ENCODE results near the gene PARP8.
"Not testable (repeated sequence)": the region's sequence is repeated elsewhere in the genome, so short reads cannot be mapped to it uniquely, and the experiment has no call there.

PARP8 gene, protein sequence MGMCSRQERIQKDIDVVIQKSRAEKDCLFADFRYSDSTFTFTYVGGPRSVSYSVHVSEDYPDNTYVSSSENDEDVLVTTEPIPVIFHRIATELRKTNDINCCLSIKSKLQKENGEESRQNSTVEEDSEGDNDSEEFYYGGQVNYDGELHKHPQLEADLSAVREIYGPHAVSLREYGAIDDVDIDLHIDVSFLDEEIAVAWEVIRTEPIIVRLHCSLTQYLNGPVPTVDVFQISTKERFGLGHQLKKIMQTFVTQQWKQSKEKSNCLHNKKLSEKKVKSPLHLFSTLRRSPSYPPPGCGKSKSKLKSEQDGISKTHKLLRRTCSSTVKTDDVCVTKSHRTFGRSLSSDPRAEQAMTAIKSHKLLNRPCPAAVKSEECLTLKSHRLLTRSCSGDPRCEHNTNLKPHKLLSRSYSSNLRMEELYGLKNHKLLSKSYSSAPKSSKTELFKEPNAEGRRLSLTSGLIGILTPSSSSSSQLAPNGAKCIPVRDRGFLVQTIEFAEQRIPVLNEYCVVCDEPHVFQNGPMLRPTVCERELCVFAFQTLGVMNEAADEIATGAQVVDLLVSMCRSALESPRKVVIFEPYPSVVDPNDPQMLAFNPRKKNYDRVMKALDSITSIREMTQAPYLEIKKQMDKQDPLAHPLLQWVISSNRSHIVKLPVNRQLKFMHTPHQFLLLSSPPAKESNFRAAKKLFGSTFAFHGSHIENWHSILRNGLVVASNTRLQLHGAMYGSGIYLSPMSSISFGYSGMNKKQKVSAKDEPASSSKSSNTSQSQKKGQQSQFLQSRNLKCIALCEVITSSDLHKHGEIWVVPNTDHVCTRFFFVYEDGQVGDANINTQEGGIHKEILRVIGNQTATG

DNA sequence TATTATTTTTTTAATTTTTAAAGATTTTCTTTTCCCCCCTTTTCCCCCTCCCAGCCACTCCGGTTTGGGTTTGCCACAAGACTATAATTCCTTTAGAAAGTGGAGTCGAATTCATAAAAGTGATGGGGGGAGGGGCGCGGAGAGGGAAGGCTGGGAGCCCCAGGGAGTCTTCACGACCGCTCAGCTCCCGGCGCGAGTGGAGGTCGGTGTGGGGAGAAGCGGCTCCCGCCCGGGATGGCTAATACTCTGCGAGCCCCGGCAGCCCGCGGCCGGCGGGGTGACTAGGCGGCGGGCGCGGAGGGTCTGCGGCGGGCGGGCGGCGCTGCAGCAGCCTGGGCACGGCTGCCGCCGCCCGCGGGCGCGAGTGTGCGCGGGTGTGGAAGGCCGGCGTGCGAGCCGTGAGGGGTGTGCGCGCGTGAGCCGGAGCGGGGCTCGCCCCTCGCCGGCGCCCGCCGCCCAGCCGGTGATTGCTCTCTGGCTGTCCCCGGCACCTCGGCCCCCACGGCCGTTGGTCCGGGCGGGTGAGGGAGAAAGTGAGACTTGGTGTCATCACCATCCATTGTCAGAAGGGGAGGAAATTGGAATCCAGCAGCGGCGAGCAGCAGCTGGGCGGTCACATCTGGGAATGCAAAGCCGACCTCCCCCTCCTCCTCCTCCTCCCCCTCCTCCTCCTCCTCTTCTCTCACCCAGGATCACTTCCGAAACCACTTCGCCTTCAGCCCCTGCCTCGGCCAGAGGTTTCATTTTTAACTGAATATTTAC, at the start of gene PARP8:
Gene PARP8, plus strand, starts transcription at position 377 of the 762 bp plus-strand sequence. CDS start 459 bp downstream, outside the sequence.
- FAIRE-seq, result no peak

DNA sequence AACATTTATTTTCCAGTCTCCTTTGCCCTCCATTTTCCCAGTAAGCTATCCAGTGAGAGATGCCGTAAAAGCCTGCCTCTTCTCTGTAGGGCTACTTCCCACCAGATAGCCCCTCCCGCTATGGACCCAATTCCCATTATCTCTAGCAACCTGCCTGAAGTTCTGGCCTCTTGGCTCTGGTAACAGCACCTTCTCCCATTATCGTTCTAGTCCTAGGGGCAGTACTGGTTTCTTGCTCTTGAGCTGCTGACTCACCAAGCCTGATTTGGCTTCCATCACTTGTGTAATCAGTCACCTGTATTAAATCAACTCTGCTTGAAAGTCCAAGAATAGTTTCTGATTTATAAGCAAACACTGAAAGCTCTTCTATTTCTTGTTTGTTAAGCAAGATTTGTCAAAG, 42.8 kb upstream of the PARP8 start:
- no peak for FAIRE-seq

DNA sequence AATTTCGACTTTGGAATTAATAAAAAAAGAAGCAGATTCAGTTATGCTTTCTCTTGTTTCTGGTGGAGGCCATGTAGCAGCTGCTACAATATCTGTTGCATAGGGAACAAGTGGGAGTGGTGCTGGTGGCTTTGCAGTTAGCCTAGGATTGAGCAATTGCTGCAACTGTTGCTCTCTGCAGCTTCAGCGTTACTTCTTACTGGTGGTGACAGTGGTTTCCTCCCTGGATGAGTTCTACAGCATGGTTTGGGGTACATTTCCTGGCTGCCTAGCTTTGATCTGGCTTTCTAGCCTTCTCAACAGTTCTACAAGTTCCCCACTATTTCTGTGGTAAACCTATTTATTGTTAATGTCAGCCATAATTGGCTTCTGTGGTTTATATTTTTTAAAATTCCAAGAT, 31.6 kb upstream of the PARP8 start:
- FAIRE-seq, result not testable (repeated sequence)

DNA sequence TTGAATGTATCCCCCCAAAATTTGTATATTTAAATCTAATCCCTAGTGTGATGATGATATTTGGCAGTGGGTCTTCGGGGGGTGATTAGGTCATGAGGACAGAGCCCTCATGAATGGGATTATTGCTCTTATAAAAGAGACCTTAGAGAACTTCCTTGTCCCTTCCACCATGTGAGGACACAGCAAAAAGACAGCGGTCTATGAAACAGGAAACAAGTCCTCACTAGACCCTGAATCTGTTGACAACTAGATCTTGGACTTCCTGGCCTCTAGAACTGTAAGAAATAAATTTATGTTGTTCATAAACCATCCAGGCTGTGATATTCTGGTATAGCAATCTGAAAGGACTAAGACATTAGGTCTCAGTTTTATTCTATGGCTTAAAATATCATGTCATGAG, 28.9 kb upstream of the PARP8 start:
- not testable (repeated sequence) for FAIRE-seq

DNA sequence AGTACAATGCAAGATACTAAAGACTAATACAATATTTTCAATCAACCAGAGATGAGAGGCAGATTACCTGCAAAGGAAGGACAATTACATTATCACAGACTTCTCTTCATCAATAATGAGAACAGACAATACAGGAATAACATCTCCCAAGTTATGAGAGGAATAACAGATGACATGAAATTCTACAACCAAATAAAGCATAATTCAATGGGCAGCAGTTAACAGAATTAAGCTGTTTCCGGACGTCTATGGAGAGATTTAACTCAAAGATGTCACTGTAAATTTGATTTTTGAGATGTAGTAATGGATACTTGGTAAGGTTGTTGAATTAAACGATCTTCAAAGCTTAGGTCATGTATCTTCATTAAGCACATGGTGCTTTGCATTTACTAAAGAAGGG, 19.8 kb upstream of the PARP8 start:
- FAIRE-seq, result no peak

DNA sequence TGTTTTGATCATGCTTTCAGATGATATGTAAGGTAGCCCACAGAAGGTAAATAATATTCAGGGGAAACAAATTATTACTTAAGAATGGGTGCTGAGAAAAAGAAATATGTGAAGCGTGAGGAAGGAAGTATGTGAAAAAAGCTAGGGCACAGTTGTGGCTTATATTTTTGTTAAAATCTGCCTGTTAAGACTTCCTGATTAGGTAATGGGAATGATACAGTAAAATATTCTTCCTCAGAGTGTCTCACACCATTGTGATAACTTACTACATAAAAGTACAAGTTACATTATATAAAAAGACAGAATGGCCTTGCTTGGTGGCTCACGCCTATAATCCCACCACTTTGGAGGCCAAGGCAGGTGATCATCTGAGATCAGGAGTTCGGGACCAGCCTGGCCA, 18.7 kb upstream of the PARP8 start:
- FAIRE-seq, result no peak

DNA sequence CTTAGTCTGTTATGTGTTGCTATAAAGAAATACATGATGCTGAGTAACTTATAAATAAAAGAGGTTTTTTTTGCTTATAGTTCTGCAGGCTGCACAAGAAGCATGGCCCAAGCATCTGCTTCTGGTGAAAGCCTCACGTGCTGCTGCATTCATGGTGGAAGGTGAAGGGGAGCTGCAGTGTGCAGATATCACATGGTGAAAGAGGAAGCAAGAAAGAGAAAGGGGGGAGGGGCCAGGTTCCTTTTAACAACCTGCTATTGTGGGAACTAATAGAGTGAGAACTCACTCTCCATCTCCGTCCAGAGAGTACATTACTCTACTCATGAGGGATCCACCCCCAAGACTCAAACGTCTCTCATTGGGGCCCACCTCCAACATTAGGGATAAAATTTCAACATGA, 12.5 kb upstream of the PARP8 start:
- no peak for FAIRE-seq

DNA sequence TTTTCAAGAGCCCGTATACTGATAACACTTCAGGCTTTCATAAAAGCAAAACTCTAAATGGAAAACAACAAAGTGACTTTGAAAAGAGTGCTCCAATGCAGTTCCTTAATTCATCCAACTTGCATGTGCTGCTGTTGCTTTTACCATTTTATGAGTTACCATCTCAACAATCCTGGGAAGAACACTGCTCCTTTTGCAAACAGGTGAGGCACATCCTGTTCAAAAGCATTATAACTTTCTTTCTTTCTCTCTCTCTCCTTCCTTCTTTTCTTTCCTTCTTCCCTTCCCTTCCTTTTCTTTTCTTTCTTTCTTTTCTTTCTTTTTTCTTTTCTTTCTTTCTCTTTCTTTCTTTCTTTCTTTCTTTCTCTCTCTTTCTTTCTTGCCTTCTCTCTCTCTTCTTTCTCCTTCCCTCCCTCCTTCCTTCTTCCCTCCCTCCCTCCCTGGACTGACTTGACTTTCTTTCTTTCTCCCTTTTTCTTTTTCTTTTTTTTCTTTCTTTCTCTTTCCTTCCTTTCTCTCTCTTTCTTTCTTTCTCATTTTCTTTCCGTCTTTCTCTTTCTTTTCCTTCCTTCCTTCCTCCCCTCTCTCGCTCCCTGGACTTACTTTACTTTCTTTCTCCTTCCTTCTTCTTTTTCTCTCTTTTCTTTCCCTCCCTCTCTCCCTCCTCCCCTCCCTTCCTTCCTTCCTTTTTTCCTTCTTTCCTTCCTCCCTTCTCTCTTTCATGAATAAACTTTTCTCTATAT, 11.2 kb upstream of the PARP8 start:
- no peak for FAIRE-seq

DNA sequence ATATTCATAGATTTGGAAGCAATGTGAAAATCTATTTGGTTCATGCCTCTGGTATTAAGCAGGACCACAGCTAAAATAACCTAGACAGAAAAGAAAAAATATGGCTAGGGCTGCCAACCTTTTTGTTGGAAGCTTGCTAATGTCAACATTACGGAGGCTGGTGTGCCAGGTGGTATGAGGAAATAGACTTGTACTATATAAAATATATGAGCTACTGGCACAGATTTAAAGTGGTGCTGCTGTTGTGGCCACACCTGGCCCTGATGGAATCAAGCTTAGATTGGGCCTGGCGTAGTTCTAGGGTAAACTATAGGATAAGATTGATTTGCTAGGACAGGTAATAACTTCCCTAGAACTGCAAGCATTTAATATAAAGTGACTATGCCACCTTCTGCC, 10.6 kb upstream of the PARP8 start:
- FAIRE-seq, result no peak

DNA sequence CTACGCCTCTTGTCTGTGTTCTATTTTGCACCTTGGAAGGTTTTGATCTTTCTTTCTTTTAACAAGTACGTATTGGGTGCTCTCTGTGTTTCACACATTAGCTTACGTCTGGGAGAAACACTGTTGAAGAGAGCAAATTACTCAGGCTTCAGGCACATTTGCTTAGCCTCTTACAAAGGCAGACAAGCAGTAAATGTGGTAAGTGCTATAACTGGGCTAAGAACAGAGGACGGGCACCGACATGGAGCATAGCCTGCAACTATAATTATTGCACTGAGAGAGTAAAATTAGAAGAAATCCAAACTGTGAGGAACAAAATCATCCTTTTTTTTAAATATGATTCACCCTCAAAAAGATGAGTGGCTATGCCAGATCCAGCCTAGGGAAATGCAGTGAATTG, 9.4 kb upstream of the PARP8 start:
- FAIRE-seq, result no peak

DNA sequence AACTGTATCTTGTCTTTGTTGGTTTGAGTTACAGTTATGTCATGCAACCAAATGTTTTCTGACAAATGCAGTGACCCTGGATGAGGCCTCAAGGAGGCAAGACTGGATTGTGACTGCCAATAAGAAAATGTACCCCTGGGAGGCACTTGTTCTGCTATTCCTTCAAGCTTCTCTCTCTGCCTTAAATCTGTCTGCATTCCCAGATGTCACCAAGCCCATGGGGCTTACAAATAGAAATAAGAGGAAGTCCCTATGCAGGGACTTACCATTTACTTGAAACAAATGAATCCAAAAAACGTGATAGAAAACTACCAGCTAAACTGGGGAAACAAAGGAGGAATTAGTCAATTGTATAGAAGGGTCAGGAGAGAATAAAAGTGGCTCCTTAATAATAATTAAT, 8.2 kb upstream of the PARP8 start:
- no peak for FAIRE-seq

DNA sequence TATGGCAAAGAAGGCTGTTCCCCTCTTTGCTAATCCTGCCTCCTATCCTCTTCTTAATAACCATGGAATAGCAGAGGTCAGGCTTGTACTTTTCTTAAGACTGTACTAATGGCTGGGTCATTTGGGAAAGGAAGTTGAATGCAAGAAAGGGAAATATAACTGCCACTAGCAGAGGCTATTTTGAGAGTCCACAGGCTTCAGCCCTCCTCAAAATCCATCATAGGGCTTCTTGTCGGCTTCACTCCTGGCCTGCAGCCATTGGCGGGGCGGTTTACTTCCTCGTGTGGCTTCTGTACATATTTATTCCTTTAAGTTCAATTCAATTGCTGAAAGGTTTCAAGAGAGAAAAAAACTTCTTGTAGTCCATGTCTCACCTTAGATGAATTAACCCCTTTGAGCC, 2.8 kb upstream of the PARP8 start:
- no peak for FAIRE-seq

DNA sequence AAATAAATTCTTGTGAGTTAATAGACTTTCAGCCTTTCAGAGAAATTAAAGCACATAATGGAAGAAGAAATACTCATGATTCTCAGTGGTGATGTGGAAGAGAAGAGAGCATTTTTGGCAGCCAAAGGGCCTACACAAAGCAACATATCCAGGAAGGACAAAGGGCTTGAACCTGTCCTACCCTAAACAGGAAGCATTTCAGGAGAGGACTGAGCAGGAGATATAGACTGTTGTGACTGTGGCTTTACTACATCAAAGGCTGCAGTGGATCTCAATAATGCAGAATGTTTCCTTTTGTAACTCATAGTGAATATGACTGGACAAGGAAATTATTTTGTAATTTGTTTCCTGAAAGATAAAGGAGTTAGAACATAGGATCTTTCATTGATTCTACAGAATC, 1.3 kb upstream of the PARP8 start:
- FAIRE-seq, result no peak

DNA sequence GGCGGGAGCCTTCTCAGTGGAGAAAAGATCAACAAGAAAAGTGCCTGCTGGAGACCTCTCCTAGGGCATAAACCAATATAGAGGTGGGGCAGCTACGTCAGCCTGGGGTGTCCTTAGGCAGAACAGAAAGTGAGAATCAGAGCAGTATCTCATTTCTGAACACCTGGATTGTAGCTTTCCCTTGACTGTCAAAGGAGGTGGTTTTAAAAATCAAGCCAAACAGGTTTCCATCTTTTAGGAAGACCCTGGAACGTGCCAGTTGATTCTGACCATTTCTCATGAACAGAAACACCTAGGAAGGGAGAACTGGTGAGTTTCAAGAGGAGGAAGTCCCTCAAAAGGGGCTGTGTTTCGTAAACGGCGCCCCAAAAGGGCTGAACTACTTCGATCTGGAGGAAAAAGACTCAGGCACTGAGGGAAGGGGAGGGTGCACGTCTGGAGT, 655 bp upstream of the PARP8 start:
- FAIRE-seq, result not testable (repeated sequence)

DNA sequence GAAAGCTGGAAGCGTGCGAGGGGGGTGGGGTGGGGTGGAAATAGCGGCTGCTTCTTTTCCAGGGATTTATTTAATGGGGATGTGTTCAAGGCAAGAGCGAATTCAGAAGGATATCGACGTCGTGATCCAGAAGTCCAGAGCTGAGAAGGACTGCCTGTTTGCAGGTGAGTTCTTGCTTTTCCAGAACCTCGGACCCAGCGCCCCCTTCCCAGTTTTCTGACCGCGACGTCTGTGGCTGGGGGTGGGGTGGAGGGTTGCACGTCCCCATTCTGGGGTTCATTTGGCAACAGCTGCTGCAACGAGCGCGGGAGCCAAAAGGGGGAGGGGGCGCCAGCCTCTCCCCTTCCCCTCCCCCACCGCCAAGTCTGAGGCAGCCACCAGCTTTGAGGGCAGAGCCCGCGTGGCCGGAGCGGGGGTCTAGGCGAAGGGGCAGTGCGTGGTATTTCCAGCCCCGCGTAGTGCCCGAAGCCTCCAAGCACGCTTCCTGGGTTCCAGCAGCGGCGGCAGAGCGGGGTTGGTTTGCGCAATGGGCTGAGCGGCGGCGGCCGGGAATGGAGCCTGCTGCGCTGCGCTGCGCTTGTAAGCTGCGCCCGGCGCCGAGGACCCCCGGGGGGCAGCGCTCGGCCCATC, 701 bp downstream of the PARP8 start:
- FAIRE-seq, result no peak

DNA sequence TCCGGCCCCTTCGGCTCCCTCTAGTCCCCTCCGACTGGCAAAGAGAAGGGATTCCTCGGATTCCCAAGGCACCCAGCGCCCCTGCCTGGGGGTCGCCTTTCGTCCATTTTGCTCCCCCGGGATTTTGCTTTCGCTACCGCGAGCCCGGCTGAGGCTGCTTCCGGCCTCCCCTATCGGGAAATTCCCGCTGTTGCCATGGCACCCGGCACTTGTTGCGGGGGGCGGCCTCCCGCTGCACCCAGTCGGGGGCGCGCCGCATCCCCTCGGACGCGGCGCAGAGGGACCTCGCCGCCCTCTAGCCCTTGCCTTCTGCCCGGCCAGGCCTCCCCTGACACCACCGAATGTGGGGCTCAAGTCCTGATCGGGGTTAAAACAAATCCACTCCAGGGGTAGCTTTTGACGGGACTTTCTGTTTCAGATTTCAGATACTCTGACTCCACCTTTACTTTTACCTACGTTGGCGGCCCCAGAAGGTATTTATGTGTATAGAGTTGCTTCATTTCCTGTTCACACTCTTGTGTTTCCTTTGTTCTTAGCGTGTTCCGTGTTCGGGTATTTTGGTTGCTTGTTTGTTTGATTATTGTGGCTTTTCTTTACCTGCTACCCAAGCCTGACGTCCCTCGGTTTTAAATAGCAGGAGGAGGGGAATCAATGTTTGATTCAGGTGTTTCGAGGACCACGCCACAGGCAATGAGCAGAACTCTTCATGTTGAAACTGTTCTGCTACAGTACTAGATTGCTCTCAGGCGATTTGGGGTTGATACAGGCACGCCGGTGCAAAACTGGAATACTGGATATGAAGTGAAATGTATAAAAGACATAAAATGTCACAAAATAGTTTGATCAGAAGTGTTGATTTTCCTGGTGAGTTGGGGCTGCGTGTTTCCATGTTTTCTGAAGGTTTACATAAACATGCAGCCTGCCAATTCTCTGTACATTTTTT, 1.5 kb downstream of the PARP8 start:
- FAIRE-seq, result no peak

DNA sequence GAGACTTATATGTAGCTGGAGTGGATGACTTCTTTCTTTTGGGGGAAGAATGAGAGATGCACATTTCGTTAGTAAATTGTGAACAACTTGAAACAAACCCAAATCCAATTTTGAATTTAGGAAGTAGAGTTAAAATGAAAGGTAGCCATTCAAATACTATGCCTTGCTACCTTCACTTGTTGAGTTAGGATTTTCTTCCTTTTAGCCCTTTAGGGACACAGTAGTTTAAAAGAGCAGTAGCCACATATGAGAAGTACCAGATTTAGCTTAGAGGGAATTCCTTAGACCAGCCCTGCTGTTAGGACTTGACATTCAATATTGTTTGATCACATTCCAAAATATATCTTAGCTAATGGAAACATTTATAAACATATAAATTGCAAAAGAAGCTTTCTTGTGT, 2.2 kb downstream of the PARP8 start:
- not testable (repeated sequence) for FAIRE-seq

DNA sequence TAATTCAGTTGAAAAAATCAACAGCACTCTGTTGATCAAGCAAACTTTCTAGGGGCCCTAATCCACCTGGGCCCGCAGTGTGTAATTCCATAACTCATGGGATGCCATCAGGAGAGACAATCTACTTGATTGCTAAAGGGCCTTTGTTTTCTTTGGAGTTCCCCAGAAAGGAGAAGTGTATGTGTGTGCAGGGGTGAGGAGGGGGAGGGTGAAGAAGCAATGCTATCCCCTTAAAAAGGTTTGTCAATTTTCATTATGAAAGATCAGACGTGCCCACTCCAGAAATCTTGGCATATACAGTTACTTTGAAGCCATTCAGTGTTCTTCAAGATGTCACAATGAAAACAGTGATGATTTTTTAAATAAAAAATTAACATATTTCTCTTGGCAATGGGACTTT, 6.2 kb downstream of the PARP8 start:
- no peak for FAIRE-seq

DNA sequence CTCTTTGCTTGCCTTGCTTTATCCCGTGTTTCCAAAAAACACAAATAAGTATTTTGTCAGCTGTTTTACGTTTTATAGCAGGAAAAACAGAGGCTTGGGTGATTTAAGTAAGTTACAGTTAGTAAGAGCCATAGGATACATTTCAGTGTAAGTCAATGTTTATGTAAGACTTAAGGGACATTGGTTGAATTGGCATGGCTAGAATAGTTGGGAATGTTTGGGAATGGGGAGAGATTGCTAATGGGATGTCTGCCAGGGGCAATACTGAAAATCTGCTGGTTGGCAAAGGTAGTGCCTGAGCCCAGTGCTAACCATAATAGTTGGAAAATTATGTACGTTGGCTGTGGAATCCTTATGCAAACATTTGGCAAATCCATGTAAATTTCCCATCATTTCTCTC, 7.0 kb downstream of the PARP8 start:
- not testable (repeated sequence) for FAIRE-seq

DNA sequence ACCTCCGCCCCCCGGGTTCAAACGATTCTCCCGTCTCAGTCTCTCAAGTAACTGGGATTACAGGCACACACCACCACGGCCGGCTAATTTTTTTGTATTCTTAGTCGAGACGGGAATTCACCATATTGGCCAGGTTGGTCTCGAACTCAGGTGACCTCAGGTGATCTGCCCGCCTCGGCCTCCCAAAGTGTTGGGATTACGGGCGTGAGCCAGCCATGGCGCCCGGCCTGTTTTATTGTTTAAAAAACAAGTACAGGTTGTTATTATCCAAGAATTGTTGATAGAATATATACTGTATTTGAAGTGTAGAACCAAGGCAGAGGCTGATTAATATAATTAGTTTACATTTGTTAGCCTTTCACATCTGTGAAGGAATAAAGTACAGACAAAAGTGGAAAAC, 8.9 kb downstream of the PARP8 start:
- no peak for FAIRE-seq

DNA sequence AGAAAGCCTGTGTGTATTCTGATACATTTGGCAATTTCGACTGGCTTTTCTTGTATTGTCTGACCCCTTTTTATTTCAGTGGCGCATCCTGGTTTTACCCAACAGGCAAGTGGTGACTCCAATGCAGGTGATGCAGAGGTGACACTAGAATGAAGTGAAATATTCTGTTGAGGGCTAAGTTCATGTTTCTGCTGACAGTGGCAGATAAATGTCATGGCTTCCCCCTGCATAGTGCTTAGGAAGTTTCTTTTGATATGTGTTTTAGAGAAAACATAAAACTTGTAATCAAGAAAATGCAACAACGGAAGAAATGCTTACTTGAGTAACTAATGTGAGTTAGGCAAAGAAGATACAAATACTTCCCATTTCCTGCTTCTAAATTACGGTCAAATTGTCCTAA, 13.1 kb downstream of the PARP8 start:
- not testable (repeated sequence) for FAIRE-seq
